HG03354 (cell line): ENCODE measurements around the gene TTC39A.
"Not testable (repeated sequence)": the region's sequence is repeated elsewhere in the genome, so short reads cannot be mapped to it uniquely, and the experiment has no call there.

ENCODE experiments used
- ATAC-seq: cut with Tn5 transposase; IDR thresholded peaks from one replicate; pipeline ENCODE4 v1.9.1; 2021; ENCODE audit warnings: mild to moderate bottlenecking; ENCODE audit not compliant: unreplicated experiment, poor library complexity, severe bottlenecking

Gene TTC39A

DNA sequence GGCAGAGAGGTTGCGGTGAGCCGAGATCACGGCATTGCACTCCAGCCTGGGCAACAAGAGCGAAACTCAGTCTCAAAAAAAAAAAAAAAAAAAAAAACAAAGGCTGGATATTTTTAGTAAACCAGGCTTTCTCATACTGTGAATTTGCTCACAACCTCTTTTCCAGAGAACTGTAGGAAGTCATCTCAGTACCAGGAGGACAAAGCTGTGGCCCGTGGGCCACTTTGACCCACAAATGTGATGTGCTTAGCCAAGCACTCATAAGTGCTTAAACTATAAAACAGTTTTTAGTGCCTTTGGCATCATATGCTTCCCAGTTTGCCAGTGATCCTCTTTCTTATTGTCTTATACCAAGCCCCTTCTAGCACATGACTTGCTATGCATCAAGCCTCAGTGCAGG, 47.8 kb downstream of the TTC39A start:
- ATAC-seq, result no peak

DNA sequence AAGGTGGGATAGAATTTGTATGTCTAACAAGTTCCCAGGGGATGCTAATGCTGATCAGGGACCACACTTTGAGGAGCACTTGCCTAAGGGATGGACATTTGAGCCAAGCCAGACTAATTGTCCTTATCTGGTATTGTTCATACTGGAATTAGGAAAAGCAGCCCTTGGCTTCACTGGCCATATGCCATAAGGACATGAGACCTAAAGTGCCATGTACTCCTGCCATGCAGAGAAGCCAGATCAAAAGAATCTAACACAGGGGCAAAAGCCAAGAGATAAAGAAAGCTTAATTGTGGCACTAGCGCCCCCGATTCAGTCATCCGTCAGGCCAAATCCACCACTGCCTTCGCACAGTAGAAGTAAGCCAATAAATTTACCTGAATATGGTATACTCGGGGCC, 48.6 kb downstream of the TTC39A start:
- no peak for ATAC-seq

DNA sequence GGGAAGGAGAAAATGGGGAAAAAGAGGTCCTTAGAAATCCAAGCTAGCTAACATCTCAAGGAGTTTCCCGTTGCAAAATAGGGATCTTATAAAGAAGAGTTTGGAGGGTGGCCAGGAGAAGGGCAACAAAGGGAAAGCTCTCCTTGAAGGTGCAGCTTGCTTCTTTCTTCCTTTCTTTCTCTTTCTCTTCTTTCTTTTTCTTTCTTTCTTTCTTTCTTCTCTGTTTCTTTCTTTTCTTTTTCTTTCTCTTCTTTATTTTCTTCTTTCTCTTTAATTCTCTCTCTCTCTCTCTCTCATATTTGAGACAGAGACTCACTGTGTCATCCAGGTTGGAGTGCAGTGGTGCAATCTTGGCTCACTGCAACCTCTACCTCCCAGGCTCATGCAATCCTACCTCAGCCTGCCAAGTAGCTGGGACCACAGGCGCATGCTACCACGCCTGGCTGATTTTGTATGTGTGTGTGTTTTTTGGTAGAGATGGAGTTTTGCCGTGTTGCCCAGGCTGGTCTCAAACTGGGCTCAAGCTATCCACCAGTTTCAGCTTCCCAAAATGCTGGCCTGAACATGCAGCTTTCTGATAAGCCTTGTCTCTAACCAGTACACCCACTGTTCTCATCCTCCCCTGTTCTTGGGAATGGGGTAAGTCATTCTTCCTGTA, 49.9 kb downstream of the TTC39A start:
- ATAC-seq, result no peak

DNA sequence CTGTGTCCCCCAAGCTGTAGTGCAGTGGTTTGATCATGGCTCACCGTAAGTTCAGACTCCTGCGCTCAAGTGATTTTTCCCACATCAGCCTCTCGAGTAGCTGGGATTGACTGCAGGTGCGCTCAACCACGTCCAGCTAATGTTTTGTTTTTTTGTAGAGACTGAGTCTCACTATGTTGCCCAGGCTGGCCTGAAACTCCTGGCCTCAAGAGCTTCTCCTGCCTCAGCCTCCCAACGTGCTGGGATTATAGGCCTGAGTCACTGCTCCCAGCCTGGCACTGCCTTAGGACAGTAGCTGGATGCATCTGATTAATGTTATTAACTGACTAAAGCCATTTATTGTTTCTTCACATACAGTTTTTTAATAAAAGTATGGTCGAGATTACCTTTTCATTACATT, 54.1 kb downstream of the TTC39A start:
- ATAC-seq, result no peak

DNA sequence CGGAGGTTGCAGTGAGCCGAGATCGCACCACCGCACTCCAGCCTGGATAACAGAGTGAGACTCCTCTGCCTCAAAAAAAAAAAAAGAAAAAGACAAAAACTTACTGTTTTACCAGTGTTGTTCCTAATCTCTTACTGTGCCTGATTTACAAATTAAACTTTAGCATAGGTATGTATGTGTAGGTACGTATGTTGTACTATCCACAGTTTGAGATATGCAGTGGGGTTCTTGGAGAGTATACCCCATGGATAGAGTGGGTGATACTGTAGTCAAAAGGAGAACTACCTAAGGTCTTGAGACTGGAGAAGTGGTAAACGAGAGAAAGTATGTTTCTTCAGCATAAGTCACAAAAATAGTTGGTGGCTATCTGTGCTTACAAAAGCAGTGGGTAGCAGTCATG, 55.7 kb downstream of the TTC39A start:
- no peak for ATAC-seq

DNA sequence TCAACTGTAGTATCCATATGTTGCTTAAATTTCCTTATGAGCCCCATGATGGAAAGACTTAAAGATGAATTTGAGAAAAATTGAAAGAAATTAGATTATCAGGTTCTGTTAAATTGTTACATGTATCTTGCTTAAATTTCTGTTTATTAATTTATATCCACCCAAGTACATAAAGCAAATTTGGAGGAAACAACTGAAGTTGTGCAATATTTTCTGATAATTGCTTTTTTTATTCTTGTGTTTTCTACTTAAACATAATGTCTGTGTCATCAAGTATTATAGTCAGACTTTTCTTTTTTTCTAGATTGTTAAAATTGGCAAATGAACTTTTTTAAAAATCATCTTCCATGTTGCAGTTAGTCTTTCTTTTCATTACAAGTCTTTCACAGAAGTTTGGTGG, 57.4 kb downstream of the TTC39A start:
- no peak for ATAC-seq

DNA sequence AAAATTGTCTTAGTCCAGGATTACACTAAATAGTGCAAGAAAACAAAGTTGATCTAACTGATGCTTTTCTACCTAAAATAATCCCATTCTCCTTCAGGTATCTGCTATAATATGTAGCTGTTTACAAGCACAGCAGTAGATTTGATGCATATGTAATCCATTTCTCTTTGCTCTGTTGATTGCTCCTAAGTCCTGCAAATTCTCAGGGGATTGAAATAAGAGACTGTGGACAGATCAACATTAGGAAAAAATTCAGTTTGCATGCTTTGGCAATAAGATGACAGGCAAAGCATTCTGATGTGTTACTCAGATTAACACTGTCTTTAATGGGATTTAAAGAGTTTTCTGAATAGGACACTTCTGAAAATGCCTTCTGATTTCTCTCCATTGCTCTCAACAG, 59.6 kb downstream of the TTC39A start:
- ATAC-seq, result no peak

DNA sequence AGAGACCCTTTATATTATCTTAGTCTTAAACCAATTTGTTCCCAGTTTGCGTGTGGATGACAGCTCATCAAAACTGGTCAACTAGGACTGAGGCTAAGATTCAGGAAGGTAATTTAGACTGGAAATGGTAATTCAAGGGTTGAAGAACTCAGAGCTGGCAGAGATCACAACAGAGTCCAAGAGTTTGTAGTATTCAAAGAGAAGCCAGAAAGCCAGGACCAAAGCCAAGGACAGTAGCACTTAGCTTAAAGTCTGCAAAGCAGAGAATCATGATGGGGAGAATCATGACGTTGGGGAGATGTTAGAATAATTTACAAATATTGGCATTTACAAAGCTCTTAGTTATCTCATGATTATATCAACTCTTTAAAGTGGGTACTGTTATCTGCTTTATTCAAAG, 61.7 kb downstream of the TTC39A start:
- ATAC-seq, result no peak

- ATAC-seq, result no peak
Measured at GRCh38 chr1:51266791-51267190, 63.6 kb downstream of the TTC39A start.

DNA sequence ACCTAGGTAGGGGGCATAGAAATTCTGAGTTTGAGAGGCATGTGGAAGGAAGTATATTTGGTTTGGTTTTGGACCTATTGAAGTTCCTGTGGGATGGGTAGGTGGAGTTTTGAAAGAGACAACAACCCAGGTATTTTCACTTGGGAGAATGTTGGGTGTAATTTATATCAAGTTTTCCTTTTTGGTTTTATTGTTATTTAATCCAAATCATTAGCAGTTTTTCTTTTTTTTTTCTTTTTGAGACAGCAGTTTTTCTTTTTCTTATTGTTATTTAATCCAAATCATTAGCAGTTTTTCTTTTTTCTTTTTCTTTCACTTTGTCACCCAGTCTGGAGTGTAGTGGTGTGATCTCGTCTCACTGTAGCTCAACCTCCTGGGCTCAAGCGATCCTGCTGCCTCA, 64.2 kb downstream of the TTC39A start:
- no peak for ATAC-seq

- ATAC-seq, result no peak
Measured at GRCh38 chr1:51265618-51266017, 64.7 kb downstream of the TTC39A start.

DNA sequence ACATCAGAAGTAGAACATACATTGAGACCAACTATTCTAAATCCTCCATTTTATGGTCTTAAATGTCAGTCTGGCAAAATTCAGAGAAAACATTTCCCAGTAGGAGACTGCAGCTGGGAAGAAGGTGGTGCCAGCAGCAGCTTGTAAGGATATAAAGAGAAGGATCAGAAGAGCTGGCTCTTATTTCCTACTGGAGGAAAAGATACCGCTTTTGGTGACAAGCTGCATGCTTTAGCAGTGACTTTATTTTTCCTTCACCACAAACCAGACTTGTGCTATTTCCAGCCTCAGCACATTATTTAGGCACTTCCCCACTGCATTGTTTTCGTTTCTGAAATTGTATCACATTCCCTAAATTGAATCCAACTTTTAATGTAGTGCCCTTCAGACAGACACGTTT, 65.9 kb downstream of the TTC39A start:
- no peak for ATAC-seq

GRCh38 chr1:51263147-51263877, 67.0 kb downstream of the TTC39A start:
- ATAC-seq, result no peak

- ATAC-seq, result no peak
Measured at GRCh38 chr1:51255331-51255730, 75.0 kb downstream of the TTC39A start.

DNA sequence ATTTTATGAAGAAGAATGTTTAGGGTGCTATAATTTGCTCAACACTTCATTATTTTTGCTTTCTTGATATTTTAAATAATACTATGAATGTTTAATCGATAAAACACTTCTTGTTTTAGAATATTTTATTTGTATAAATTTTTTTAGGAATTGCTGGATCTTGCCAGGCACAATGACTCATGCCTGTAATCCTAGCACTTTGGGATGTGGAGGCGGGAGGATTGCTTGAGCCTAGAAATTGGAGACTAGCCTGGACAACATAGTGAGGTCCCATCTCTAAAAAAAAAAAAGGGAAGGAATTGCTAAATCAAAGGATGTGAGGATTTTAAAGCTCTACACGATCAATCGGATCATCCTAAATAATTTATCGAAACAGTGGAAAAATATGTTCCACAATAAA, 76.7 kb downstream of the TTC39A start:
- no peak for ATAC-seq

DNA sequence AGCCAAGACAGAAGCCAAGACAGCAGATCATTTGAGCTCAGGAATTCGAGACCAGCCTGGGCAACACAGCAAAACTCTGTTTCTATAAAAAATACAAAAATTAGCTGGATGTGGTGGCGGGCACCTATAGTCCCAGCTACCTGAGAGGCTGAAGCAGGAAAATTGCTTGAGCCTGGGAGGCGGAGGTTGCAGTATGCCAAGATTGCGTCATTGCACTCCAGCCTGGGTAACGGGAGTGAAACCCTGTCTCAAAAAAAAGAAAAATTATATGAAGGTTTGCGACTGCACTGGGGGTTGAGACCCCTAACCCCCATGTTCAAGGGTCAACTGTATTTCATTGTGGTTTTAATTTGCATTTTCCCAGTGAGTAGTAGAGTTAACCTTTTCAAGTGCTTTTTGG, 78.0 kb downstream of the TTC39A start:
- no peak for ATAC-seq

DNA sequence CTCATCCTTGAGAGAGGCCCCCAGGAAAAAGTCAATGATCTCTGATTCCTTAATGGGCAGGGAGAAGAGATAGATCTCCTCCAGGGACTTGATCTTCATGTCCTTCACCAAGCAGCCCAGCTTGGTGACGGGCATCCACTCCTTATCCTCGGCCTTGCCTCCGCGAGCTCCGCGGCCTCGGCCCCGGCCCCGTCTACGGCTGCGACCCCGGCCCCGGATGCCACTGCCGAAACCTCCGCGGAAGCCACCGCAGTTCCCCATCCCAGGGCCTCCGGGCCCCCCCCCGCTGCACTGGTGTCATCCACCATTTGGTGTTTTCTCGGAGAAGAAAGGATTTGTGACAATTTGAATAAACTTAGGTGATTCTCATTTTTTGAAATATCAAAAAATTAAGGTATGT, 79.2 kb downstream of the TTC39A start:
- not testable (repeated sequence) for ATAC-seq

- ATAC-seq, result not testable (repeated sequence)
Measured at GRCh38 chr1:51250729-51251128, 79.6 kb downstream of the TTC39A start.

GRCh38 chr1:51249445-51249844, 80.9 kb downstream of the TTC39A start:
- ATAC-seq, result no peak

GRCh38 chr1:51247499-51247898, 82.9 kb downstream of the TTC39A start:
- no peak for ATAC-seq

DNA sequence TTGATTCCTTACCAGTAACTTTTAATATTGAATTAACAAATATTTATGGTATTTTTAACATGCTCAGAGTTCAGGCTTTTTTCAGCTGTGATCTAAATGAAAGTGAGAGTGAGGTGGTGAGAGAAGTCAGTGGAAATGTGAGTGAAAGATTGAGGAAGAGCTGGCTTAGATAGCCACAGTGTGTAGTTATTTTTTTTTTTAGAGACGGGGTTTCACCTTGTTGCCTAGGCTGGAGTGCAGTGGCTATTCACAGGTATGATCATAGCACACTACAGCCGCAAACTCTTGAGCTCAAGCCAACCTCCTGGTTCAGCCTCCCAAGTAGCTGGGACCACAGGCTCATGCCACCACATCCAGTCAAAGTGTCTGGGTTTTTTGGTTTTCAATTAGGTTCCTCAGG, 83.3 kb downstream of the TTC39A start:
- peak; percentile 73 for ATAC-seq

DNA sequence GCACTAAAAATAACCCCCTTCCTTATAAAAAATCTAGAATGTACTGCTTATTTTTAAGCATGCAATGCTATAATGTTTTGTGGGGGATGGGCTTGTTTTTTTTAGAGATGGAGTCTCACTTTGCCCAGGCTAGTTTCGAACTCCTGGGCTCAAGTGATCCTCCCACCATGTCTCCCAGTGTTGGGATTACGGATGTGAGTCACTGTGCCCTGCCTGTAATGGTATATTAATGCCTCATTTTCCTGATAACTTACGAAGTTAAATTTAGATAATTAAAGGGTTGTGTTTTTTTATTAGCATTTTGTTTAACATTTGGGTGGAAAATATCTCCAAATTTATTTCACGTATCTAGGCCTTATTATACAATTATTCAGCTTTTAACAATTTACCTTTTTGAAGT, 87.8 kb downstream of the TTC39A start:
- no peak for ATAC-seq
